Neural progenitor cell (in vitro differentiated cells): Measurements from ENCODE around the gene NGLY1. TPM values are rescaled to one million over a fixed set of nuclear protein-coding genes. Genes with fewer than 3 reads are reported as not detected.

Source experiments
- DNase-seq: peaks from one replicate; pipeline ENCODE4 v3.0.0-alpha.2; 2016; ENCODE audit warnings: low spot score
- H2AFZ ChIP-seq: fragments of 200-600 bp; sonication (generic); replicated peaks from 2 replicates; pipeline ENCODE4 v1.6.1; 2016; ENCODE audit warnings: antibody characterized with exemption
- H3F3A ChIP-seq: fragments of 200-600 bp; sonication (generic); 2 replicates; pipeline ENCODE4 v1.6.1; 2016; ENCODE audit warnings: antibody characterized with exemption, low read depth
- H3K27ac ChIP-seq: fragments of 200-600 bp; sonication (generic); 2 replicates; pipeline ENCODE4 v1.5.1; 2016; ENCODE audit warnings: mild to moderate bottlenecking
- H3K27me3 ChIP-seq: fragments of 200-600 bp; sonication (generic); 2 replicates; pipeline ENCODE4 v1.6.1; 2016; ENCODE audit warnings: mild to moderate bottlenecking, moderate library complexity
- H3K36me3 ChIP-seq: fragments of 200-600 bp; sonication (generic); 2 replicates; pipeline ENCODE4 v1.5.1; 2016
- H3K4me1 ChIP-seq: fragments of 200-600 bp; sonication (generic); 2 replicates; pipeline ENCODE4 v1.6.1; 2016; ENCODE audit warnings: mixed run types
- H3K4me2 ChIP-seq: fragments of 200-600 bp; sonication (generic); 2 replicates; pipeline ENCODE4 v1.6.1; 2016
- H3K4me3 ChIP-seq: fragments of 200-600 bp; sonication (generic); 2 replicates; pipeline ENCODE4 v1.5.1; 2016
- H3K79me2 ChIP-seq: fragments of 200-600 bp; sonication (generic); 2 replicates; pipeline ENCODE4 v1.6.1; 2016; ENCODE audit warnings: low read depth
- H3K9ac ChIP-seq: fragments of 200-600 bp; sonication (generic); 2 replicates; pipeline ENCODE4 v1.6.1; 2016
- H3K9me3 ChIP-seq: fragments of 200-600 bp; sonication (generic); 2 replicates; pipeline ENCODE4 v1.5.1; 2016; ENCODE audit warnings: low read depth
- H4K20me1 ChIP-seq: fragments of 200-600 bp; sonication (generic); 2 replicates; pipeline ENCODE4 v1.6.1; 2016; ENCODE audit warnings: low read depth
- H3K27ac Mint-ChIP-seq: 3 replicates; pipeline ENCODE4 v1.8.0; 2021; ENCODE audit warnings: mixed read lengths
- H3K27me3 Mint-ChIP-seq: 2 replicates; pipeline ENCODE4 v1.8.0; 2022; ENCODE audit warnings: low read depth, mild to moderate bottlenecking, inconsistent platforms, moderate library complexity, mixed read lengths; ENCODE audit not compliant: insufficient read depth
- H3K36me3 Mint-ChIP-seq: 3 replicates; pipeline ENCODE4 v1.8.0; 2021; ENCODE audit warnings: mixed read lengths
- H3K4me1 Mint-ChIP-seq: 3 replicates; pipeline ENCODE4 v1.8.0; 2021; ENCODE audit warnings: mixed read lengths
- H3K4me3 Mint-ChIP-seq: 3 replicates; pipeline ENCODE4 v1.8.0; 2021; ENCODE audit warnings: mild to moderate bottlenecking, moderate library complexity, mixed read lengths
- H3K9me3 Mint-ChIP-seq: 3 replicates; pipeline ENCODE4 v1.8.0; 2020; ENCODE audit warnings: mixed read lengths
- CTCF ChIP-seq: fragments of 200-600 bp; sonication (generic); IDR thresholded peaks from 2 replicates; pipeline ENCODE4 v1.5.1; 2017; ENCODE audit warnings: antibody characterized with exemption, mild to moderate bottlenecking
- EZH2 ChIP-seq: fragments of 200-600 bp; sonication (generic); IDR thresholded peaks from 2 replicates; pipeline ENCODE4 v1.6.1; 2017; ENCODE audit warnings: antibody characterized with exemption, mild to moderate bottlenecking, moderate library complexity
- EZH2phosphoT487 ChIP-seq: fragments of 200-600 bp; sonication (generic); IDR thresholded peaks from 2 replicates; pipeline ENCODE4 v1.6.1; 2017; ENCODE audit warnings: antibody characterized with exemption
- total RNA-seq: library from RNA; depleted of rRNA; stranded (reverse); fragments of >200 nt; gene quantifications from 2 replicates; pipeline ENCODE4 v1.2.3, GENCODE V29; 2015; ENCODE audit warnings: low replicate concordance

NGLY1 gene
- total RNA-seq, 1 donor from 2014 or later, result 45.0 TPM

GRCh38 chr3:25725810-25726209 lies 57.4 kb downstream of the NGLY1 start:
- no peak overlapping the region for H3K9ac ChIP-seq
- no peaks in the 10 kb centered on the region for H3K79me2 ChIP-seq
- peaks cover 7% of the 10 kb centered on the region for H3K4me1 ChIP-seq
- no peak for DNase-seq
- peaks cover 5% of the 10 kb centered on the region for H3K4me1 Mint-ChIP-seq
- no peak overlapping the region for H2AFZ ChIP-seq
- H3K27ac Mint-ChIP-seq, result no peak overlapping the region
- no peaks in the 10 kb centered on the region for H3K36me3 ChIP-seq
- H3F3A ChIP-seq, result no peaks in the 10 kb centered on the region
- H3K4me3 Mint-ChIP-seq, result no peak overlapping the region
- no peaks in the 10 kb centered on the region for H3K9me3 Mint-ChIP-seq
- no peak overlapping the region for H3K4me3 ChIP-seq
- peaks cover 5% of the 10 kb centered on the region for H3K36me3 Mint-ChIP-seq
- H3K9me3 ChIP-seq, result no peaks in the 10 kb centered on the region
- H3K27me3 Mint-ChIP-seq, result no peaks in the 10 kb centered on the region
- no peak overlapping the region for H3K4me2 ChIP-seq
- no peak for TF ChIP-seq EZH2
- no peaks in the 10 kb centered on the region for H3K27me3 ChIP-seq
- no peak overlapping the region for H3K27ac ChIP-seq
- no peaks in the 10 kb centered on the region for H4K20me1 ChIP-seq

- Histone ChIP-seq H3K4me3 (no peak overlapping the region), H3K36me3 (no peaks in the 10 kb centered on the region), H4K20me1 (no peaks in the 10 kb centered on the region), H3K27me3 (no peaks in the 10 kb centered on the region), H3K9me3 (no peaks in the 10 kb centered on the region), H3F3A (no peaks in the 10 kb centered on the region), H3K27ac (no peak overlapping the region), H3K4me2 (no peak overlapping the region), H3K4me1 (peaks cover 7% of the 10 kb centered on the region), H3K9ac (no peak overlapping the region), H3K79me2 (no peaks in the 10 kb centered on the region), H2AFZ (no peak overlapping the region)
- Mint-ChIP-seq H3K4me3 (no peak overlapping the region), H3K27ac (no peak overlapping the region), H3K36me3 (peaks cover 5% of the 10 kb centered on the region), H3K9me3 (no peaks in the 10 kb centered on the region), H3K4me1 (peaks cover 5% of the 10 kb centered on the region), H3K27me3 (no peaks in the 10 kb centered on the region)
- DNase-seq, result no peak
- TF ChIP-seq EZH2, result no peak
- TF ChIP-seq EZH2phosphoT487, result no peak
- TF ChIP-seq CTCF, result no peak
These were observed 58.1 kb downstream of the NGLY1 start for GRCh38 chr3:25724948-25725645.

- H3K27ac ChIP-seq, result no peak overlapping the region
- no peaks in the 10 kb centered on the region for H3K27me3 Mint-ChIP-seq
- peaks cover 7% of the 10 kb centered on the region for H3K4me1 ChIP-seq
- no peak overlapping the region for H3K27ac Mint-ChIP-seq
- H3K36me3 ChIP-seq, result no peaks in the 10 kb centered on the region
- no peaks in the 10 kb centered on the region for H3K9me3 ChIP-seq
- no peak for DNase-seq
- no peak overlapping the region for H3K4me3 Mint-ChIP-seq
- no peaks in the 10 kb centered on the region for H3F3A ChIP-seq
- H3K9me3 Mint-ChIP-seq, result no peaks in the 10 kb centered on the region
- H4K20me1 ChIP-seq, result no peaks in the 10 kb centered on the region
- peaks cover 5% of the 10 kb centered on the region for H3K4me1 Mint-ChIP-seq
- no peaks in the 10 kb centered on the region for H3K27me3 ChIP-seq
- TF ChIP-seq CTCF (no peak), EZH2phosphoT487 (no peak)
- H3K4me3 ChIP-seq, result no peak overlapping the region
- H3K9ac ChIP-seq, result no peak overlapping the region
- H2AFZ ChIP-seq, result no peak overlapping the region
- H3K4me2 ChIP-seq, result no peak overlapping the region
- H3K36me3 Mint-ChIP-seq, result peaks cover 5% of the 10 kb centered on the region
- no peaks in the 10 kb centered on the region for H3K79me2 ChIP-seq
These were observed 59.4 kb downstream of the NGLY1 start for GRCh38 chr3:25723802-25724201.

GRCh38 chr3:25719321-25719720 lies 63.9 kb downstream of the NGLY1 start:
- peaks cover 8% of the 10 kb centered on the region for H3K36me3 Mint-ChIP-seq
- H3K27ac Mint-ChIP-seq, result no peak overlapping the region

More at GRCh38 chr3:25719321-25719720, 63.9 kb downstream of the NGLY1 start:
- no peaks in the 10 kb centered on the region for H3K4me1 Mint-ChIP-seq
- no peak overlapping the region for H3K4me3 ChIP-seq
- H3K4me1 ChIP-seq, result no peaks in the 10 kb centered on the region
- no peak overlapping the region for H2AFZ ChIP-seq
- no peaks in the 10 kb centered on the region for H3K27me3 Mint-ChIP-seq
- H3K79me2 ChIP-seq, result no peaks in the 10 kb centered on the region
- H3K36me3 ChIP-seq, result no peaks in the 10 kb centered on the region
- no peak for DNase-seq
- H3K4me2 ChIP-seq, result no peak overlapping the region
- no peak overlapping the region for H3K9ac ChIP-seq
- no peaks in the 10 kb centered on the region for H3K9me3 ChIP-seq
- H4K20me1 ChIP-seq, result no peaks in the 10 kb centered on the region
- no peak overlapping the region for H3K27ac ChIP-seq
- no peaks in the 10 kb centered on the region for H3K27me3 ChIP-seq
- peaks cover 3% of the 10 kb centered on the region for H3K9me3 Mint-ChIP-seq
- no peaks in the 10 kb centered on the region for H3F3A ChIP-seq
- no peak overlapping the region for H3K4me3 Mint-ChIP-seq
- TF ChIP-seq EZH2phosphoT487, result no peak
- TF ChIP-seq CTCF, result no peak
- no peak for TF ChIP-seq EZH2
